LNCaP clone FGC (cell line): ENCODE measurements around the gene EPHA7.

Source experiments
- DNase-seq: peaks from one replicate; pipeline ENCODE4 v3.0.0-alpha.2; 2011; ENCODE audit warnings: low read depth
- H3K4me3 ChIP-seq: 2 replicates; pipeline ENCODE4 v1.5.1; 2011; ENCODE audit warnings: mild to moderate bottlenecking, low read depth, low read length, control low read depth
- TF ChIP-seq, protein P1 (sequence below): IDR thresholded peaks from 2 replicates; pipeline ENCODE4 v1.5.1; 2012; ENCODE audit warnings: mild to moderate bottlenecking; ENCODE audit not compliant: control insufficient read depth, insufficient read depth; ENCODE audit errors: extremely low read depth

EPHA7 gene

DNA sequence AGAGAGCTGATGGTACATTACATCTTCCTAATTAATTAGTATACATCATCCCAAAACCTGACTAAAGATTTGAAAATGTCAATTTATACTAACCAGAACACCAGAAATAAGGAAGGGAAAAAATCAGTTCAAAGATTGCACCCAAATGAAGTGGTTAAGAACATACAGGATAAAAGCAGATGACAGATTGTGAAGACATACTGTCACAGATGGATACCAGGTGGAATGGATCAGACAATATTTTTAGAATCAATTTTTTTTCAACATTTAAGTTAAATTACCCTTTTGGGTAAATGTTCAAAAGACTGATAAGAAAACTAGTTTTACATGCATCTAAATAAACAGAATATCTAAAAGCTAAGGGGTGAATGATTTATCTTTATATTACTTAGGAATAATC, 47.6 kb downstream of the EPHA7 start:
- no peak overlapping the region for H3K4me3 ChIP-seq
- TF ChIP-seq, protein P1, sequence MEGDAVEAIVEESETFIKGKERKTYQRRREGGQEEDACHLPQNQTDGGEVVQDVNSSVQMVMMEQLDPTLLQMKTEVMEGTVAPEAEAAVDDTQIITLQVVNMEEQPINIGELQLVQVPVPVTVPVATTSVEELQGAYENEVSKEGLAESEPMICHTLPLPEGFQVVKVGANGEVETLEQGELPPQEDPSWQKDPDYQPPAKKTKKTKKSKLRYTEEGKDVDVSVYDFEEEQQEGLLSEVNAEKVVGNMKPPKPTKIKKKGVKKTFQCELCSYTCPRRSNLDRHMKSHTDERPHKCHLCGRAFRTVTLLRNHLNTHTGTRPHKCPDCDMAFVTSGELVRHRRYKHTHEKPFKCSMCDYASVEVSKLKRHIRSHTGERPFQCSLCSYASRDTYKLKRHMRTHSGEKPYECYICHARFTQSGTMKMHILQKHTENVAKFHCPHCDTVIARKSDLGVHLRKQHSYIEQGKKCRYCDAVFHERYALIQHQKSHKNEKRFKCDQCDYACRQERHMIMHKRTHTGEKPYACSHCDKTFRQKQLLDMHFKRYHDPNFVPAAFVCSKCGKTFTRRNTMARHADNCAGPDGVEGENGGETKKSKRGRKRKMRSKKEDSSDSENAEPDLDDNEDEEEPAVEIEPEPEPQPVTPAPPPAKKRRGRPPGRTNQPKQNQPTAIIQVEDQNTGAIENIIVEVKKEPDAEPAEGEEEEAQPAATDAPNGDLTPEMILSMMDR, result no peak
- no peak for DNase-seq

DNA sequence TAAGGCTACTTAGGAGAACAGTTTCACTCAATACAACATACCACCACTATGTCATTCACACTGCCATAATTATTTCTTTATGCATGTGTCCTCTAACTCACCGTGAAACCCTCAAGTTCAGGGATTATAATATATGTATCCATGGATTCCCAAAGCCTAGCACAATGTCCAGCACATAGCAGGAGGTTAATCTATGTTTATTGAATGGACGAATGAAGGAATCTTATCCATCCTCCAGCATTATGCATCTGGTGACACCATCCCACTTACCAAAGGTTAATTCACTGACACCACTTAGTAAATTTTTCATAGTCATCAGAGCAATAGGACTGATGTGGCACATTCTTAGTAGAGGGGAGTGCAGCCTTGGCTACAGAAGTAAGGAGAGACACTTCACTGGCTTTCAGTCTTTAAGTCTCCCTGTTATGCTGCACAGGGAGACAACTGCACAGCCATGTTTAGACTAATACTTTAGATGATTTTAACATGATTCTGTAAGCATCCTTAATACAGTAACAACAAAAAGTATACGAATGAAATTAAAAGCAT, 49.7 kb downstream of the EPHA7 start:
- DNase-seq, result no peak
- TF ChIP-seq, protein P1, result no peak
- H3K4me3 ChIP-seq, result no peak overlapping the region

DNA sequence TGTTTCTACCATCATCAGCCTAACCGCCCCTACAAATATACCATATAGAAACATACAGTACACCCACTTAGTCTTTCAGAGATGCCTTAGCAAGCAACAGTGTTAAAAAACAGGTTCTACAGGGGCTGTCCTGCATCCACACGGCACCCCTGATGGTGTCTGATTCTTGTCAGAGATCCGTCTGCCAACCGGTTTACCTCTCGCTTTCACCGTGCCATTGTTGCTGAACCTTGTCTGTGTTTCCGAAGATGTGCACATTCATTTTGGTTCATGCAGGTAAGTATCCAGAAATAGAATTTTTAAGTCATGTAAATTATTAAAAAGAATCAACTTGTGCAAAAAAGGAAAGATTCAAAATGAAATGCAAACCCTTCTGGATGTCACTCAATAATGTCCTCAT, 52.9 kb downstream of the EPHA7 start:
- H3K4me3 ChIP-seq, result no peak overlapping the region
- no peak for DNase-seq
- TF ChIP-seq, protein P1, result no peak

DNA sequence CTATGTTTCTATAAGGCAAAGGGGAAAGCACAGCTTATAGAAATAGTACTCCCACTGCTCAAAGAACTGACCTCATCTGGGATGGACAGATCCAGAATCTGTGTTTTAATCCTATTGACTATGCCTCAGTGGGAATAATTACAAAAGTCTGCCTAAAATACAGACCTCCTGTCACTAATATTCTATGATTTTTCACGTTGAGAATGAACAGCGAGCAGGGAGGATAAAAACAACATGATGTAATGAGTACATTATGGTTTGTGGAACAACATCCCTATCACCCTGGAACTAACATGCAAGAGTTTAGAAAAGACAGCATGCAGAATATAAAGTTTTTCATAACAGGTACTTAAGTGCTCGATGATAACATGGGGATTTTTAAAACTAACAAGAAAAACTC, 53.9 kb downstream of the EPHA7 start:
- no peak overlapping the region for H3K4me3 ChIP-seq
- no peak for DNase-seq
- TF ChIP-seq, protein P1, result no peak

DNA sequence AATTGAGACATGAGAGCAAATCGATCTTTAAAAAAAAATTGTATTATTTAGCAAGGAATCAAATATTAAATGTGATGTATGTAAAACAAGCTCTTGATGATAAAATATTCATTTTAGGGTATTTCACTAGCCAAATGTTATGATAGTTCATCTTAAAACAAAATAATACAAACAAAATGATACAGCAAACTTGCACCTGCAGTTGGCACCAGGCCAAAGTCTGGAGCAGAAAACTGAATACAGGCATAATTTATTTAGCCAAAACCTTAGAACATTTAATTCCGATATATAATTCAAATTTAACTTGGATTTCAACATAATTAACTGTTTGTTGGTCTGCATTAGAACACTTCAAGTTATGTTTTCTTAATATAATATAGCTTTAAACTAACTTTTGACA, 60.9 kb downstream of the EPHA7 start:
- no peak overlapping the region for H3K4me3 ChIP-seq
- DNase-seq, result no peak
- TF ChIP-seq, protein P1, result no peak

DNA sequence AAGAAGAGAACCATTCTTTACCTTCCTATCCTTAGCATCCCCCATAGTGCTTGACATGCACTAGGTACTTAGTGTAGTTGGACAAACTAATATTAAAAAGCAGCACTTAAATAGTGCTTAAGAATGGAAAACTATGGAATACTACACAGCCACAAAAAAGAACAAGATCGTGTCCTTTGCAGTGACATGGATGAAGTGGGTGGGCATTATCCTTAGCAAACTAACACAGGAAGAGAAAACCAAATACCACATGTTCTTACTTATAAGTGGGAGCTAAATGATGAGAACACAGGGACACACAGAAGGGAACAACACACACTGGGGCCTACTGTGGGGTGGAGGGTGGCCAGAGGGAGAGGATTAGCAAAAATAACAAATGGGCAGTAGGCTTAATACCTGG, 66.8 kb downstream of the EPHA7 start:
- DNase-seq, result no peak
- TF ChIP-seq, protein P1, result no peak
- no peak overlapping the region for H3K4me3 ChIP-seq

DNA sequence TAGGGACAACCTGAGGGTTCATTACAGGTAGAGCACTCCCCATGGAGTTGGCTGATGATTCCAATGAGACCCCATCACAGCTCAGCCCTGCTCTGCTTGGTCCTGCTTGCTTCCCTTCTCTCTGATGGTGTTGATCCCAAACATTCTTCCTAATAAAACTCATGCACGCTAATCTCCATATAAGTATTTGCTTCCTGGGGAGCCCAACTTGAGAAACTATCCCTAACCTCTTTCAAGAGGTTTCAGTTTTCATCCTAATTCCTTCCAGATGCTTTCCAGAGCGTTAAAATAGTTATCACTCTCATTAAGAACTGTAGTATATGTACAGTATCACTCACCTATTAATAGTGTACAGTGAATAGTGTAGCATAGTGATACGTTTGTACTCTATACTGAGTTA, 68.1 kb downstream of the EPHA7 start:
- H3K4me3 ChIP-seq, result no peak overlapping the region
- DNase-seq, result no peak
- TF ChIP-seq, protein P1, result no peak
